ENCODE data around the gene TCEAL5.

DNA sequence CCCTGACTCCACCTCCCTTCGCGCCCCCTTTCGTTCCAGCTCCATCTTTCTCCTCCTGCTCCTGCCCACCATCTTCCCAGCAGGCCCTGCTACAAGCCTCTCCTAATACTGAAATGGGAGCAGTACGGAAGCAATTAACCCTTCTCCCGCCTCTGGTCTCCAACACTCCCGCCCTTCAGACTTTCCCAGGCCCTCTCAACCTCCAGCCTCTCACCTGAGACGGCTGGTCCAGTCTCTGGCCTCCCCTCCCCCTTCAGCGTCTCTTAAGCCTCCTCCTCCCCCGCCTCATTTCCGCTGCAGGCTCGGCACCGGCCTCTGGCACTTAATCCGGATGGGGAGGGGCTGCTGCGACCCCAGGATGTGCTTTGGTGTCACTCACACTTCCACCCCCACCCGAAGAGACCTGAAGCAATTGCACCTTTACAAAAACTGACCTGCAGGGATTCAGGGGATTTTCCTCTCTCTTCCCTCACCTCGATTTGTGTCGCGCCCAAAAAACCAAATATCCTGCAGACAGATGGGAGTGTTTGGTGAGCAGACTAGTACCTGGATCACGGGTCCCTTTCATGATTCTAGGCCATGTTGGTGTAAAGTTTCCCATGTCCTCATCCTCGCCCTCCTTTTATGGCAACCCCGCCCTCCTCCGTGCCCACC, 22.3 kb downstream of the TCEAL5 start:
- TF ChIP-seq, protein P1, sequence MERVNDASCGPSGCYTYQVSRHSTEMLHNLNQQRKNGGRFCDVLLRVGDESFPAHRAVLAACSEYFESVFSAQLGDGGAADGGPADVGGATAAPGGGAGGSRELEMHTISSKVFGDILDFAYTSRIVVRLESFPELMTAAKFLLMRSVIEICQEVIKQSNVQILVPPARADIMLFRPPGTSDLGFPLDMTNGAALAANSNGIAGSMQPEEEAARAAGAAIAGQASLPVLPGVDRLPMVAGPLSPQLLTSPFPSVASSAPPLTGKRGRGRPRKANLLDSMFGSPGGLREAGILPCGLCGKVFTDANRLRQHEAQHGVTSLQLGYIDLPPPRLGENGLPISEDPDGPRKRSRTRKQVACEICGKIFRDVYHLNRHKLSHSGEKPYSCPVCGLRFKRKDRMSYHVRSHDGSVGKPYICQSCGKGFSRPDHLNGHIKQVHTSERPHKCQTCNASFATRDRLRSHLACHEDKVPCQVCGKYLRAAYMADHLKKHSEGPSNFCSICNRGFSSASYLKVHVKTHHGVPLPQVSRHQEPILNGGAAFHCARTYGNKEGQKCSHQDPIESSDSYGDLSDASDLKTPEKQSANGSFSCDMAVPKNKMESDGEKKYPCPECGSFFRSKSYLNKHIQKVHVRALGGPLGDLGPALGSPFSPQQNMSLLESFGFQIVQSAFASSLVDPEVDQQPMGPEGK (CRISPR knock-in tag; IDR thresholded peaks at IDR 0.05; ENCODE audit: borderline replicate concordance), result no peak
- TF ChIP-seq ZC3H10 (CRISPR knock-in tag; IDR thresholded peaks at IDR 0.05) (no peak), ZFP3 (CRISPR knock-in tag; IDR thresholded peaks at IDR 0.05) (no peak), RARB (CRISPR knock-in tag; IDR thresholded peaks at IDR 0.05) (no peak), ARNTL (CRISPR knock-in tag; IDR thresholded peaks at IDR 0.05; ENCODE audit: borderline replicate concordance, low read depth) (no peak), TOX (CRISPR knock-in tag; IDR thresholded peaks at IDR 0.05; ENCODE audit: borderline replicate concordance) (no peak), CSDC2 (CRISPR knock-in tag; IDR thresholded peaks at IDR 0.05) (no peak)
- TF ChIP-seq, protein P2, sequence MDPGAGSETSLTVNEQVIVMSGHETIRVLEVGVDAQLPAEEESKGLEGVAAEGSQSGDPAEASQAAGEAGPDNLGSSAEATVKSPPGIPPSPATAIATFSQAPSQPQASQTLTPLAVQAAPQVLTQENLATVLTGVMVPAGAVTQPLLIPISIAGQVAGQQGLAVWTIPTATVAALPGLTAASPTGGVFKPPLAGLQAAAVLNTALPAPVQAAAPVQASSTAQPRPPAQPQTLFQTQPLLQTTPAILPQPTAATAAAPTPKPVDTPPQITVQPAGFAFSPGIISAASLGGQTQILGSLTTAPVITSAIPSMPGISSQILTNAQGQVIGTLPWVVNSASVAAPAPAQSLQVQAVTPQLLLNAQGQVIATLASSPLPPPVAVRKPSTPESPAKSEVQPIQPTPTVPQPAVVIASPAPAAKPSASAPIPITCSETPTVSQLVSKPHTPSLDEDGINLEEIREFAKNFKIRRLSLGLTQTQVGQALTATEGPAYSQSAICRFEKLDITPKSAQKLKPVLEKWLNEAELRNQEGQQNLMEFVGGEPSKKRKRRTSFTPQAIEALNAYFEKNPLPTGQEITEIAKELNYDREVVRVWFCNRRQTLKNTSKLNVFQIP (CRISPR knock-in tag; IDR thresholded peaks at IDR 0.05; ENCODE audit: borderline replicate concordance, low read depth), result no peak
